Immature natural killer cell (primary cell): ENCODE data around the gene EDN1. TPM values are rescaled to one million over a fixed set of nuclear protein-coding genes. Genes with fewer than 3 reads are reported as not detected.
A peak's percentile ranks its signal among the peaks of the same experiment; 100 is the strongest.

ENCODE experiments used
- DNase-seq, 3 donors: peaks; one replicate each; pipeline ENCODE4 v3.0.0; 2022; ENCODE audit warnings: mixed read lengths in 1 of 3
- H3K27ac Mint-ChIP-seq, 6 donors: one replicate each; pipeline ENCODE4 v1.8.0; 2020; ENCODE audit warnings: mixed read lengths in 6 of 6, mild to moderate bottlenecking in 5 of 6, inconsistent platforms in 4 of 6, moderate library complexity in 3 of 6
- H3K27me3 Mint-ChIP-seq, 3 donors: one replicate each; pipeline ENCODE4 v1.8.0; 2020 to 2021; ENCODE audit warnings: low read depth in 3 of 3, mild to moderate bottlenecking in 3 of 3, mixed read lengths in 3 of 3, moderate library complexity in 3 of 3, inconsistent platforms in 1 of 3
- H3K36me3 Mint-ChIP-seq, 3 donors: one replicate each; pipeline ENCODE4 v1.8.0; 2020; ENCODE audit warnings: mixed read lengths in 3 of 3, inconsistent platforms in 2 of 3, mild to moderate bottlenecking in 2 of 3
- H3K4me1 Mint-ChIP-seq, 2 donors: one replicate each; pipeline ENCODE4 v1.8.0; 2020; ENCODE audit warnings: inconsistent platforms in 2 of 2, mild to moderate bottlenecking in 2 of 2, mixed read lengths in 2 of 2, moderate library complexity in 1 of 2
- H3K4me3 Mint-ChIP-seq, 5 donors: one replicate each; pipeline ENCODE4 v1.8.0; 2020; ENCODE audit warnings: mild to moderate bottlenecking in 5 of 5, mixed read lengths in 5 of 5, inconsistent platforms in 3 of 5, moderate library complexity in 3 of 5
- H3K9me3 Mint-ChIP-seq, 6 donors: one replicate each; pipeline ENCODE4 v1.8.0; 2020; ENCODE audit warnings: mild to moderate bottlenecking in 6 of 6, mixed read lengths in 6 of 6, inconsistent platforms in 4 of 6, moderate library complexity in 3 of 6
- polyA plus RNA-seq, 3 donors: library from polyadenylated mRNA; unstranded; fragments of 300-500 nt; fragmentation: Illumina TruSeq; gene quantifications; one replicate each; pipeline ENCODE4 v1.2.3, GENCODE V29; 2021

Gene EDN1
- polyA plus RNA-seq, 3 donors from 2014 or later: not detected

- H3K4me3 Mint-ChIP-seq: no peak overlapping the region
- no peak overlapping the region for H3K27ac Mint-ChIP-seq
- no peaks in the 10 kb centered on the region for H3K36me3 Mint-ChIP-seq
- H3K27me3 Mint-ChIP-seq: peaks cover 10 to 25% (median 11%) of the 10 kb centered on the region in 3 donors
- DNase-seq: no peak
- H3K9me3 Mint-ChIP-seq: no peaks in the 10 kb centered on the region
- peaks cover 15 to 17% of the 10 kb centered on the region in 2 donors for H3K4me1 Mint-ChIP-seq
These were observed 4.0 kb downstream of the EDN1 start for GRCh38 chr6:12293931-12294807.

- no peak overlapping the region for H3K4me3 Mint-ChIP-seq
- no peaks in the 10 kb centered on the region for H3K36me3 Mint-ChIP-seq
- H3K4me1 Mint-ChIP-seq: peaks cover 7 to 9% of the 10 kb centered on the region in 2 donors
These were observed 4.8 kb downstream of the EDN1 start for GRCh38 chr6:12294851-12295536.

GRCh38 chr6:12295558-12296254 is 5.5 kb downstream of the EDN1 start:
- DNase-seq: no peak
- no peak overlapping the region for H3K27ac Mint-ChIP-seq
- H3K9me3 Mint-ChIP-seq: no peaks in the 10 kb centered on the region
- H3K4me3 Mint-ChIP-seq: no peak overlapping the region
- peaks cover 8 to 17% (median 11%) of the 10 kb centered on the region in 3 donors for H3K27me3 Mint-ChIP-seq
- peaks cover 0 to 1% of the 10 kb centered on the region in 2 donors for H3K4me1 Mint-ChIP-seq
- no peaks in the 10 kb centered on the region for H3K36me3 Mint-ChIP-seq

More at GRCh38 chr6:12294851-12295536, 4.8 kb downstream of the EDN1 start:
- peaks cover 10 to 18% (median 11%) of the 10 kb centered on the region in 3 donors for H3K27me3 Mint-ChIP-seq
- H3K27ac Mint-ChIP-seq: no peak overlapping the region
- H3K9me3 Mint-ChIP-seq: no peaks in the 10 kb centered on the region
- no peak for DNase-seq

- Mint-ChIP-seq H3K27me3 (peaks cover 9 to 17% (median 11%) of the 10 kb centered on the region in 3 donors), H3K4me1 (no peaks in the 10 kb centered on the region), H3K27ac (no peak overlapping the region), H3K4me3 (no peak overlapping the region), H3K36me3 (no peaks in the 10 kb centered on the region), H3K9me3 (no peaks in the 10 kb centered on the region)
- DNase-seq: no peak
These were observed 6.1 kb downstream of the EDN1 start for GRCh38 chr6:12296255-12296573.

- peaks cover 8 to 14% (median 9%) of the 10 kb centered on the region in 3 donors for H3K27me3 Mint-ChIP-seq
- no peak overlapping the region for H3K27ac Mint-ChIP-seq
- no peak overlapping the region for H3K4me3 Mint-ChIP-seq
- H3K9me3 Mint-ChIP-seq: no peaks in the 10 kb centered on the region
- no peak for DNase-seq
- H3K36me3 Mint-ChIP-seq: no peaks in the 10 kb centered on the region
- H3K4me1 Mint-ChIP-seq: no peaks in the 10 kb centered on the region
These were observed 6.4 kb downstream of the EDN1 start for GRCh38 chr6:12296604-12297003.

DNA sequence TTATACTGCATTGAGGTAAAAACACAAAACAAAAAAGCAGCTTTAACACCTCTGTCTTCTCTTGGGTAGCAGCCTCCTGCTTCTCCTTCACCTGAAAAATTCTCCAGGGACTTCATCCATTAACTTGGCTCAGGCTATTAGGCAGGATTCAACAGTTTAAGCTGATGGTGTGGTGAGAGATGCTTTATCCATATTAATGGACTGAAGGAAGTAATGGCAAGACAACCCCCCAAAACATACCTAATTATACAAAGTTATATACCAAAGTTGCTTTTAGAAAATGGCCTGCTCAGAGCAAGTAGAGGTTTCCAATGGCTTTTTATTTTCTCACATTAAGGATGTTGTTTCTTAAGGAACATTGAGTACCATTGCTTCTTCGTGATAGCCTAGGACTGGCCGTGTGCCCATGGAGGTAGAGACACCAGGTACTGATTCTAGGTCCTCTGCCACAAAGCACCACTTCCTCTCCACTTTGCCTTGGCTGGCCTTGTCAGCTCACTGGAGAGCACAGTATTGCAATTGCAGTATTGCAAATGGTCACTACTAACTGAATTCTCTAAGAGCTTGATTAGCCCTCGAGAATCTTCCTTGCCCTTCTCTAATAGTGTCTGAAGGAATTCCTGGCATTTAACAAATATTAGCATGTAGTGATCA is 7.3 kb downstream of the EDN1 start:
- Mint-ChIP-seq H3K9me3 (no peaks in the 10 kb centered on the region), H3K4me3 (no peak overlapping the region), H3K36me3 (no peaks in the 10 kb centered on the region), H3K27ac (no peak overlapping the region), H3K27me3 (peaks cover 1 to 5% (median 2%) of the 10 kb centered on the region in 3 donors), H3K4me1 (no peaks in the 10 kb centered on the region)
- no peak for DNase-seq

DNA sequence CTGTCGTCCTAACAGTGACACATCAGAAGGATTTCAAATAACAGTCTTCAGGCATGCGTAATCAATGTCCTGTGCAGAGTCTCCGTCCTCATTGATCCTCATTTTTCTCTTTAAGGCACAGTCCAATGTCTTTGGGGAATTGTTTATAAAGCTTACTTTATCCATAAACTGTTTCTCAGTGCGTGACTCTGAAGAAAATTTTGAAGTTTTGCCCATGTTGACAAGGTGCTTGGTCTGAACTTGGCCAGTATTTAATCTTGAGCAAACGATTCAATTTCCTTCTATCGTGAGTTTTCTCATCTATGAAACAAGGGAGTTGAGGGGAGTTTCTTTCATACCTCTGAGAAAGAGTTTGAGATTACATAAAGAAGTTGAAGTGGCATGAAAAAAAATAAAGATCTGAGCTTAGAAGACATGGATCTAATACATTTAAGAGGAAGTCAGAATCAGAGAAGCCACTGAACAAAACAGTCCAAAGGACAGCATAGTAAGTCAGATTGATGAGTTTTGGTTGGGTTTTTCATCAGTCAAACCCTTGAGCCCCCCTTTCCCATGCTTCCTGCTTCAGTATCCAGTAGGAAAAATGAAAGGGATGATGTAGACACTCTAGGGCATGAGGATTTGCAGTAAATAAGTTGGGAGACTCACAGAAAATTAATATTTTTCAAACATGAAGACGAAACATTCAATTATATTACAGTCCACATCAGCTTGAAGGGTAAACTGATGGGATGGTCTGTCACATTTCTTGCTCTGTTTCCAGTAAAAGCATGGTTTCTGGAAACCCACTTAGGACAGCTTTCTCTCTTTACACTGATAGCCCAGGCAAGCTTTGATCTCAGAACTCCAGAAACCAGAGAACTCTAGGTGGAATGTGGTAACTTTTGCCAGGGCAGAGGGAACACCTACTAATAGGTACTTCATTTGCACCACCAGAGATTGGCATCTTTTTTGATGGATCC is 8.1 kb downstream of the EDN1 start:
- no peaks in the 10 kb centered on the region for H3K36me3 Mint-ChIP-seq
- H3K4me1 Mint-ChIP-seq: no peaks in the 10 kb centered on the region
- DNase-seq: no peak
- no peaks in the 10 kb centered on the region for H3K9me3 Mint-ChIP-seq
- no peak overlapping the region for H3K27ac Mint-ChIP-seq
- H3K27me3 Mint-ChIP-seq: peaks cover 1 to 5% (median 2%) of the 10 kb centered on the region in 3 donors
- no peak overlapping the region for H3K4me3 Mint-ChIP-seq

DNA sequence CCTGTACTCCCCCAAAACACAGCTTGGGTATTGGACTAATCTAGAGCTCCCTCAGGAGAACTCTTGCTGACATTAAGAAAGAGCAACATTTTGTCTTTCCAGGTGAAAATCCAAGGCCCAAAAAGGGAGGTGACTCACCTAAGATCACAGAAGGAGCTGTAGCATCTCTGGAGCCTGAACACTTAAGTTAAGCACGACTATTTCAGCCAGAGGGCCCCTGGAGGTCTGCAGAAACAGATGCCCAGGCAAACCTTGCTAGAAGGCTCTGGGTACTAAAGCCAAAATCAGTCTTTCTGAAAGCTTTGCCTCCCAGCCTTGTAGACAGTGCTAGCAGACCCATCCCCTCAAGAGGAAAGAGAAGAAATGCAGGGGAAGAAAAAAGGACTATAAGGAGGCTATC is 8.8 kb downstream of the EDN1 start:
- no peak for DNase-seq
- Mint-ChIP-seq H3K9me3 (no peaks in the 10 kb centered on the region), H3K4me3 (no peak overlapping the region), H3K27me3 (peaks cover 0 to 2% (median 1%) of the 10 kb centered on the region in 3 donors), H3K27ac (peak overlapping the region in 1 of 6 donors; percentile 24), H3K36me3 (no peaks in the 10 kb centered on the region), H3K4me1 (no peaks in the 10 kb centered on the region)

- Mint-ChIP-seq H3K4me3 (no peak overlapping the region), H3K27ac (no peak overlapping the region), H3K4me1 (no peaks in the 10 kb centered on the region), H3K27me3 (peaks cover 0 to 3% (median 2%) of the 10 kb centered on the region in 3 donors), H3K36me3 (no peaks in the 10 kb centered on the region), H3K9me3 (no peaks in the 10 kb centered on the region)
- DNase-seq: no peak
These were observed 10.9 kb downstream of the EDN1 start for GRCh38 chr6:12301018-12301417.

DNA sequence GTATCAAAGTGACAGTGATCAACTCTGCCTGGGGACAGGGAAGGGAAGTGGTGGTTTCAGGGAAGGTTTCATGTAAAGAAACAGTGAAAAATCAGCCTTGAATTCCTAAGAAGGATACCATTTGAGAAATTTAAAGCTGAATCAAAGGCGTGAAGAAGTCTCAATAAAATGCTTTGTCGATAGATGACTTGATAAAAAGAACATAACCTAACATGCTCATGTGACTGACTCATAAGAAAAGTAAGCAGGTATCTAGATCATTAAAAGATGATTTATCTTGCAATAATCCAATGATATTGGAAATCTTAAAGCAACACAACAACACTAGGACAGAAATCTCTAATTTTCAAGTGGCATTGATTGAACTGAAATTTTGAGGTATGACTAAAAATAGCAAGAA is 14.3 kb downstream of the EDN1 start:
- Mint-ChIP-seq H3K27me3 (peaks cover 3 to 5% (median 3%) of the 10 kb centered on the region in 3 donors), H3K36me3 (no peaks in the 10 kb centered on the region), H3K4me1 (no peaks in the 10 kb centered on the region), H3K4me3 (no peak overlapping the region), H3K9me3 (no peaks in the 10 kb centered on the region), H3K27ac (no peak overlapping the region)
- no peak for DNase-seq

DNA sequence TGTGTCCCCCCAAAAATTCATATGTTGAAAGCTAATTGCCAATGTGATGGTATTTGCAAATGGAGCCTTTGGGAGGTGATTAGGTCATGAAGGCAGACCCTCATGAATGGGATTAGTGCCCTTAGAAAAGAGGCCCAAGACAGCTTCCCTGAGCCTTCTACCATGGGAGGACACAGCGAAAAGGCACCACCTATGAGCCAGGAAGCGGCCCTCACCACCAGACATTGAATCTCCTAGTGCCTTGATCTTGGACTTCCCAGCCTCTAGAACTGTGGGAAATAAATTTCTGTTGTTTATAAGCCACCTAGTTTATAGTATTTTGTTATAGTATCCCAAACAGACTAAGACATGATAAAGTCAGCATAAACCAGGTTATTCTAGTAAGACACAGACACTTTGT is 18.9 kb downstream of the EDN1 start:
- no peak overlapping the region for H3K27ac Mint-ChIP-seq
- H3K36me3 Mint-ChIP-seq: no peaks in the 10 kb centered on the region
- DNase-seq: no peak
- H3K4me1 Mint-ChIP-seq: no peaks in the 10 kb centered on the region
- H3K9me3 Mint-ChIP-seq: no peaks in the 10 kb centered on the region
- peaks cover 2 to 9% (median 7%) of the 10 kb centered on the region in 3 donors for H3K27me3 Mint-ChIP-seq
- no peak overlapping the region for H3K4me3 Mint-ChIP-seq

GRCh38 chr6:12311106-12311505 is 20.9 kb downstream of the EDN1 start:
- Mint-ChIP-seq H3K36me3 (no peaks in the 10 kb centered on the region), H3K4me1 (no peaks in the 10 kb centered on the region), H3K4me3 (no peak overlapping the region), H3K9me3 (no peaks in the 10 kb centered on the region), H3K27ac (no peak overlapping the region), H3K27me3 (peaks cover 0 to 9% (median 9%) of the 10 kb centered on the region in 3 donors)
- DNase-seq: no peak

DNA sequence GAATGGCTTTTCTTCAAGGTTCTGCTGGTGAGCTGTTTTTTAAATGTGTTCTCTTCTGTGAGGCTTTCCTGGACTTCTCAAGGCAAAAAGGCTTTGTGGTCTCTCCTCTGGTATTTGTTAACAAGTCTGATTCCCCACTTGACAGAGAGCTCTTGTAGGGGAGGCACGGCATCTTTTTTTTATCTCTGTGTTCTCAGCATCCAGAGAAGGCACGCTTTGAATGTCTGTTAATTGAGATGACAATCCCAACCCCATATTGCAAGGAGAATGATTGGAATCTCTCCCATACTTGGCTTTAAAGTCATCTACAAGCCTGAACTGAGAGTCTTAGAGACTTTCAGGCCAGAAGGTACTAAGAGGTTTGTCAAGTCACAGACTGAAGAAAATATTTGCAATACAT is 22.6 kb downstream of the EDN1 start:
- Mint-ChIP-seq H3K4me3 (no peak overlapping the region), H3K4me1 (no peaks in the 10 kb centered on the region), H3K27me3 (peaks cover 0 to 10% (median 8%) of the 10 kb centered on the region in 3 donors), H3K9me3 (no peaks in the 10 kb centered on the region), H3K36me3 (no peaks in the 10 kb centered on the region), H3K27ac (no peak overlapping the region)
- DNase-seq: no peak
